D721Med (cell line): Measurements from ENCODE around the gene SHD.
A peak's percentile ranks its signal among the peaks of the same experiment; 100 is the strongest.

Source experiments
- DNase-seq: peaks from one replicate; pipeline ENCODE4 v3.0.0; 2011; ENCODE audit warnings: low spot score; ENCODE audit not compliant: insufficient read length
- FAIRE-seq: peaks from 2 replicates; lab custom pipeline; 2011; peaks lifted over from hg19 to GRCh38; lab: Jason Lieb, UNC
- TF ChIP-seq, protein P1 (sequence below): IDR thresholded peaks from 2 replicates; pipeline ENCODE4 v1.5.1; 2012; ENCODE audit warnings: mild to moderate bottlenecking, control low read depth; ENCODE audit not compliant: insufficient read depth; ENCODE audit errors: missing control alignments

SHD gene

DNA sequence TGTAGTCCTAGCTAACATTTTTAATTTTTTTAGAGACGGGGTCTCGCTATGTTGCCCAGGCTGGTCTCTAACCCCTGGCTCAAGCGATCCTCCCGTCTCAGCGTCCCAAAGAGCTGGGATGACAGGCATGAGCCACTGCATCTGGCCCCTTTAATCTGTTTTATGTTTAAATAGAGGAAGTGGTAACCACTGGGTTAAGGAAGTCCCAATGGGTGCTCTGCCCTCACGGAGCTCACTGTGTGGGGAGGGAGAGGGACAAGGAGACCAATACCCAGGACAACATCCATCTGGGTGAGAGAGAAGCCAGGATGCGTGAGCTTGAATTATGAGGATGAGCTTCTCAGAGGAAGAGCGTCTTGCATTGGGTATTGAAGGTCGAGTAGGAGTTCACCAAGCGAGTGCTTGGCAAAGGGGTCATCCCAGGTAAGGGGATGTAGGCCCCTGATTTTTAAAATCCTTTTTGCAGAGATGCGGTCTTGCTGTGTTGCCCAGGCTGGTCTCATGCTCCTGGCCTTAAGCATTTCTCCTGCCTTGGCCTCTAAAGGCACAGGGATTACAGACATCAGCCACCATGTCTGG lies 18.4 kb upstream of the SHD start:
- FAIRE-seq = no peak
- TF ChIP-seq, protein P1, sequence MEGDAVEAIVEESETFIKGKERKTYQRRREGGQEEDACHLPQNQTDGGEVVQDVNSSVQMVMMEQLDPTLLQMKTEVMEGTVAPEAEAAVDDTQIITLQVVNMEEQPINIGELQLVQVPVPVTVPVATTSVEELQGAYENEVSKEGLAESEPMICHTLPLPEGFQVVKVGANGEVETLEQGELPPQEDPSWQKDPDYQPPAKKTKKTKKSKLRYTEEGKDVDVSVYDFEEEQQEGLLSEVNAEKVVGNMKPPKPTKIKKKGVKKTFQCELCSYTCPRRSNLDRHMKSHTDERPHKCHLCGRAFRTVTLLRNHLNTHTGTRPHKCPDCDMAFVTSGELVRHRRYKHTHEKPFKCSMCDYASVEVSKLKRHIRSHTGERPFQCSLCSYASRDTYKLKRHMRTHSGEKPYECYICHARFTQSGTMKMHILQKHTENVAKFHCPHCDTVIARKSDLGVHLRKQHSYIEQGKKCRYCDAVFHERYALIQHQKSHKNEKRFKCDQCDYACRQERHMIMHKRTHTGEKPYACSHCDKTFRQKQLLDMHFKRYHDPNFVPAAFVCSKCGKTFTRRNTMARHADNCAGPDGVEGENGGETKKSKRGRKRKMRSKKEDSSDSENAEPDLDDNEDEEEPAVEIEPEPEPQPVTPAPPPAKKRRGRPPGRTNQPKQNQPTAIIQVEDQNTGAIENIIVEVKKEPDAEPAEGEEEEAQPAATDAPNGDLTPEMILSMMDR = no peak
- DNase-seq = no peak

DNA sequence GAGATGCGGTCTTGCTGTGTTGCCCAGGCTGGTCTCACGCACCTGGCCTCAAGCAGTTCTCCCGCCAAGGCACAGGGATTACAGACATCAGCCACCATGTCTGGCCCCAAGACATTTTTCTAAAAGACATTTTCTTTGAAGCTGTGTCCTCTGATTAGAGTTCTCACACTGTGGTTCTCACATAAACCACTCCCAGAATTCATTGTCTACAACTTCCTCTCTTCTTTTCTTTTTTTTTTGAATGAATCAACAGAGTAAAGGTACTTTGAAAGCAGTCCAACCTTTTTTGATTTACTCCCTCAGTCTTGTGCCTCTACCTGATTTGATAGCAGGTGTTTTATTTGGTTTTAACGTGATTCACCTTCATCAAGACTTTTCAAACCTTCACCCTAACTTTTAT lies 14.3 kb upstream of the SHD start:
- no peak for FAIRE-seq
- TF ChIP-seq, protein P1 = no peak

DNA sequence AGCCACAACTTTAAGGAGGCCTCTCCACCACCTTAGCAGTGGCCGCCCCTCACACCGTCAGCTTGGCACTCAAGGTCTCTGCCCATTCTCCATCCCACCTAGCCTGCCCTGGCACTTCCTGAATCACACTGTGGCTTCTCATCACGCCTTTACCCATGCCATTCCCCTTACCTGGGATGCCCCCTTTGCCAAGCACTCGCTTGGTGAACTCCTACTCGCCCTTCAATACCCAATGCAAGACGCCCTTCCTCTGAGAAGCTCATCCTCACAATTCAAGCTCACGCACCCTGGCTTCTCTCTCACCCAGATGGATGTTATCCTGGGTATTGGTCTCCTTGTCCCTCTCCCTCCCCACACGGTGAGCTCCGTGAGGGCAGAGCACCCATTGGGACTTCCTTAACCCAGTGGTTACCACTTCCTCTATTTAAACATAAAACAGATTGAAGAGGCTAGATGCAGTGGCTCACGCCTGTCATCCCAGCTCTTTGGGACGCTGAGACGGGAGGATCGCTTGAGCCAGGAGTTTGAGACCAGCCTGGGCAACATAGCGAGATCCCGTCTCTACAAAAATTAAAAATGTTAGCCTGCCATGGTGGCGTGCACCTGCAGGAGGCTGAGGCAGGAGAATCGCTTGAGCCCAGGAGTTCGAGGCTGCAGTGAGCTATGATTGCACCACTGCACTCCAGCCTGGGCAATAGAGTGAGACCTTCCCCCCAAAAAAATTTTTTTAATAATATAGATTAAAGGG lies 12.6 kb upstream of the SHD start:
- FAIRE-seq (no peak), DNase-seq (peak; percentile 3)
- TF ChIP-seq, protein P1 = no peak

More for the DNA sequence above, 14.3 kb upstream of the SHD start:
- DNase-seq = peak; percentile 5

DNA sequence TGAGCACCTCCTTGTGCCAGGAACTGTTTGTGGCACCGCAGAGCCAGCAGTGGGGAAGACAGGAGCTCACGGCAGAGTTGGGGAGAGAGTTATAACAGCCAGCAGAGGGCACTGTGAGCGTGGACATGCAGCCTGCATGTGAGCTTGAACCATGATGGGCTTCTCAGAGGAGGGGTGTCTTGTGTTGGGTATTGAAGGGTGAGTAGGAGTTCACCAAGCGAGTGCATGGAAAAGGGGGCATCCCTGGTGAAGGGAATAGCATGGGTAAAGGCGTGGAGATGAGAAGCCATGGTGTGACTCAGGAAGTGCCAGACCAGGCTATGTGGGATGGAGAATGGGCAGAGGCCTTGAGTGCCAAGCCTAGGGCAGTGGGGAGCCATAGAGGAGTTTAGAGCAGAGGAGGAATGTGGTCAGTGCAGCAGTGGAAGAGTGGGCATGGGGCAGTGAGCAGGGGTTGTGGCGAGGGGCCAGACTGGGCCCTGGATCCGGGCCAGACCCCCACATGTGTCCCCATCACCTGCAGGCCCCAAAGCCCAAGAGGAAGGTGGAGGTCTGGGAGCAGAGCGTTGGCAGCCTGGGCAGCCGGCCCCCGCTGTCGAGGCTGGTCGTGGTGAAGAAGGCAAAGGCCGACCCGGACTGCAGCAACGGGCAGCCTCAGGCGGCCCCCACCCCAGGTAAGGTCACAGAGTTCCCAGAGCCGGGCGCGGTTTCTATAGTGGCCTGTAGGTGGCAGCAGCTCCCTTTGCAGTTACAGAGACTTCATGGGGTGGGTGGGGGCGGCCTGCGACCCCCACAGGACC lies 11.8 kb upstream of the SHD start:
- TF ChIP-seq, protein P1 = peak; percentile 66
- DNase-seq (peak; percentile 81), FAIRE-seq (no peak)

DNA sequence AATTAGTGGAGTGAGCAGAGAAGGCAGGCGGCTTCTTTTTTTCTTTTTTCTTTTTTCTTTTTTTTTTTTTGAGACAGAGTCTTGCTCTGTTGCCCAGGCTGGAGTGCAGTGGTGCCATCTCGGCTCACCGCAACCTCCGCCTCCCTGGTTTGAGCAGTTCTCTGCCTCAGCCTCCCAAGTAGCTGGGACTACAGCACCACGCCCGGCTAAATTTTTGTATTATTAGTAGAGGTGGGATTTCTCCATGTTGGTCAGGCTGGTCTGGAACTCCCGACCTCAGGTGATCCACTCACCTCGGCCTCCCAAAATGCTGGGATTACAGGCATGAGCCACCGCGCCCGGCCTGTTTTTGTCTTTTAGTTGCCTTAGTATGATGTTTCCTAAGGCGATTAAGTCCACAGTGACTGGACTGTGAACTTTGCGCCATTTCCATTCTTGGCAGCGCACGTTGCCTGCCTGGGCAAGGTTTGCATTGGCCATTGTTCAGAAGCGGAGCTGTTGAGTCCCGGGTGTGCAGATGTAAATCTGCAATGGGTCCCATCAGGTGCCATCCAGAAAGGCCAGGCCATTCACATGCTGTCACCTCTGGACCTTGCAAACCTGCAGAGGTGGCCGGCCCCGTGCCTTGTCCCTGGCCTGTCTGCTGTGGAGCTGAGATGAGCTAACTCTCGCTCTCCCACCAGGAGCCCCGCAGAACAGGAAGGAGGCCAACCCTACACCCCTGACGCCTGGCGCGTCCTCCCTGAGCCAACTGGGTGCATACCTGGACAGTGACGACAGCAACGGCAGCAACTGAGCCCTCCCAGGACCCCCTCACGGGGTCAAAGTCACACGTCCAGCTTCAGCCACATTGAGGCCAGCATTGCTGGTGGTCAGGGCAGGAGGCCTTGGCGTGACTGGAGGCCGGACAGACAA lies 10.9 kb upstream of the SHD start:
- FAIRE-seq = no peak

More for the DNA sequence above, 10.9 kb upstream of the SHD start:
- no peak for DNase-seq
- TF ChIP-seq, protein P1 = no peak
